Breast epithelium (tissue), 4 donors: ENCODE measurements around the gene PPL. TPM values are rescaled to one million over a fixed set of nuclear protein-coding genes. Genes with fewer than 3 reads are reported as not detected.

Experiments
- DNase-seq, 2 donors: peaks; one replicate each; pipeline ENCODE4 v3.0.0-alpha.2; 2019; ENCODE audit warnings: low spot score in 2 of 2
- H3K27ac ChIP-seq, 2 donors: fragments of 200-600 bp; sonication (generic) in 1 of 2; one replicate each; pipeline ENCODE4 v1.5.1; 2016 to 2019; ENCODE audit warnings: mild to moderate bottlenecking in 1 of 2
- H3K27me3 ChIP-seq, 2 donors: fragments of 200-600 bp; sonication (generic) in 1 of 2; one replicate each; pipeline versions ENCODE4 v1.5.1 to v1.6.0; 2017 to 2019; ENCODE audit warnings: control low read depth in 1 of 2, mild to moderate bottlenecking in 1 of 2
- H3K36me3 ChIP-seq: fragments of 200-600 bp; one replicate; pipeline ENCODE4 v1.5.1; 2019
- H3K4me1 ChIP-seq, 2 donors: fragments of 200-600 bp; sonication (generic); one replicate each; pipeline ENCODE4 v1.5.1; 2016 to 2019; ENCODE audit warnings: control low read depth in 1 of 2
- H3K4me3 ChIP-seq, 3 donors: fragments of 200-600 bp; sonication (generic); 1 replicate in 2 of 3; 2 replicates in 1 of 3; pipeline ENCODE4 v1.5.1; 2016 to 2019; ENCODE audit warnings: mild to moderate bottlenecking in 3 of 3, moderate library complexity in 2 of 3
- H3K9me3 ChIP-seq, 2 donors: fragments of 200-600 bp; sonication (generic) in 1 of 2; one replicate each; pipeline ENCODE4 v1.5.1; 2016 to 2019; ENCODE audit warnings: control low read depth in 1 of 2
- CTCF ChIP-seq, 3 donors: fragments of 450-650 bp; IDR thresholded peaks; one replicate each; pipeline ENCODE4 v1.5.1; 2016 to 2017; ENCODE audit warnings: antibody characterized with exemption in 3 of 3, mild to moderate bottlenecking in 3 of 3, moderate library complexity in 3 of 3
- POLR2A ChIP-seq: fragments of 450-650 bp; IDR thresholded peaks from one replicate; pipeline ENCODE4 v1.6.1; 2016; ENCODE audit warnings: antibody characterized with exemption, mild to moderate bottlenecking, moderate library complexity
- POLR2AphosphoS5 ChIP-seq, 3 donors: sonication (generic); formaldehyde crosslinking; IDR thresholded peaks; one replicate each; pipeline ENCODE4 v1.6.1; 2017; ENCODE audit warnings: antibody characterized with exemption in 3 of 3
- intact Hi-C: fragments of 100-400 bp; cut with DNase I; formaldehyde crosslinking; loops from one replicate; pipeline ENCODE4 v1.15.1; 2023; ENCODE audit warnings: low total_unique reads
- total RNA-seq, 3 donors: library from RNA; depleted of rRNA; stranded (reverse); fragments of >200 nt; gene quantifications; one replicate each; pipeline ENCODE4 v1.1.0, GENCODE V29; 2016

The PPL gene
- total RNA-seq, 3 donors from 2014 or later: 53.1 to 169 (median 97.5) TPM

GRCh38 chr16:4904108-4904941 is 32.6 kb downstream of the PPL start:
- DNase-seq: no peak
- Histone ChIP-seq H3K4me1 (peaks cover 0 to 7% of the 10 kb centered on the region in 2 donors), H3K4me3 (no peak overlapping the region), H3K36me3 (no peaks in the 10 kb centered on the region), H3K9me3 (no peaks in the 10 kb centered on the region), H3K27ac (no peak overlapping the region), H3K27me3 (no peaks in the 10 kb centered on the region)
- intact Hi-C loops: no loop called here
- TF ChIP-seq POLR2A (no peak), POLR2AphosphoS5 (IDR thresholded peaks at IDR 0.05) (no peak), CTCF (IDR thresholded peaks at IDR 0.05) (no peak)

DNA sequence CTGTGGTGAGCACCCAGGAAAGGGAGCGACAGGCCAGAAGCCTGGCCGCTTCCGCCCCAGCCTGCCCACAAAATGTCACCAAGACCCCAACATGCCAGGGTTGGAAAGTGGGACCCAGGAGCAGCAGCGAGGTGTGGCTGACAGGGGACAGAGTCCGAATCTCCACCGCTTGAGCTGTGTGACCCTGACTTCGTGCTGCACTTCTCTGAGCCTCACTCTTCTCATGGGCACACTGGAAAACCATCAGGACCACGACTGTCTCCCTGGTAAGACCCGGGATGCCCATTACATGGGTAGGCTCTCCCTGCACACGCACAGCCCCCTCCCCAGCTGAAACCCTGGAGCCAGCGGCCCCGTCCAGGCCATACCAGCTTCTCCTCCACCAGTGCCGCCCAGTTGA is 34.9 kb downstream of the PPL start:
- Histone ChIP-seq H3K27me3 (no peaks in the 10 kb centered on the region), H3K36me3 (peaks cover 4% of the 10 kb centered on the region), H3K9me3 (peaks cover 0 to 4% of the 10 kb centered on the region in 2 donors), H3K4me3 (no peak overlapping the region), H3K4me1 (peaks cover 0 to 7% of the 10 kb centered on the region in 2 donors), H3K27ac (no peak overlapping the region)
- no peak for DNase-seq
- intact Hi-C loops: no loop called here
- TF ChIP-seq POLR2A (no peak), POLR2AphosphoS5 (IDR thresholded peaks at IDR 0.05) (no peak), CTCF (IDR thresholded peaks at IDR 0.05) (no peak)

- H3K27me3 ChIP-seq: no peaks in the 10 kb centered on the region
- DNase-seq: no peak
- peak overlapping the region; percentile 75 to 76 for H3K27ac ChIP-seq
- peaks cover 4% of the 10 kb centered on the region for H3K36me3 ChIP-seq
- no peak for TF ChIP-seq POLR2AphosphoS5 (IDR thresholded peaks at IDR 0.05)
- no peak for TF ChIP-seq POLR2A
- TF ChIP-seq CTCF (IDR thresholded peaks at IDR 0.05): no peak
- intact Hi-C loops: no loop called here
- peaks cover 0 to 7% of the 10 kb centered on the region in 2 donors for H3K4me1 ChIP-seq
- H3K9me3 ChIP-seq: peaks cover 0 to 4% of the 10 kb centered on the region in 2 donors
- no peak overlapping the region for H3K4me3 ChIP-seq
Measured at GRCh38 chr16:4900750-4901149, 36.2 kb downstream of the PPL start.

DNA sequence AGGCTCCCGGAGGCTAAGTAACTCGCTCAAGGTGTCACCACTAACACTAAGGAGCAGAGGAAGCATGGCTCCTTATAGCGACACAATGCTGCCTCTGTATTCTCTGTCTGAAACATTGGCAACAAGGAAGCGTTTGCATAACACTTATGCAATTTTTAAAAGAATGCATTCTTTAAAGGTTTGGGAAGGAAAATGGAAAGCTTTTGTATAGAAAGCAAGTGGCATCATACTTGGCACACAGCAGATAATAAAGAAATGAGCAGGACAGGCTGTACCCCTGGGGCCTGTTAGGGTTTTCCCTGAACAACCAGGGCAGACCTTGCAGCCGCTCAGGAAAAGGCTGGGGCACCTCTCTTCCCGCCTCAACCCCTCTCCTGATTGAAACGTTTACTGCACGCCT is 36.9 kb downstream of the PPL start:
- Histone ChIP-seq H3K27ac (peak overlapping the region; percentile 38 to 78), H3K9me3 (peaks cover 0 to 4% of the 10 kb centered on the region in 2 donors), H3K27me3 (no peaks in the 10 kb centered on the region), H3K36me3 (peaks cover 4% of the 10 kb centered on the region), H3K4me3 (no peak overlapping the region), H3K4me1 (peaks cover 0 to 7% of the 10 kb centered on the region in 2 donors)
- peak in 1 of 3 donors; percentile 52 for TF ChIP-seq POLR2AphosphoS5 (IDR thresholded peaks at IDR 0.05)
- TF ChIP-seq CTCF (IDR thresholded peaks at IDR 0.05): no peak
- intact Hi-C loops: no loop called here
- peak in 1 of 2 donors; percentile 87 for DNase-seq

GRCh38 chr16:4899474-4899846 is 37.5 kb downstream of the PPL start:
- Histone ChIP-seq H3K27ac (peak overlapping the region; percentile 38 to 78), H3K27me3 (no peaks in the 10 kb centered on the region), H3K4me3 (no peak overlapping the region), H3K36me3 (peaks cover 4% of the 10 kb centered on the region), H3K4me1 (peaks cover 0 to 7% of the 10 kb centered on the region in 2 donors), H3K9me3 (peaks cover 0 to 4% of the 10 kb centered on the region in 2 donors)
- intact Hi-C loops: loop anchor here (2.0 kb wide), 1 partner anchor 53 kb away; the partner anchor contains the start of genes GLYR1 and UBN1
- TF ChIP-seq POLR2A: no peak
- no peak for TF ChIP-seq CTCF (IDR thresholded peaks at IDR 0.05)
- no peak for TF ChIP-seq POLR2AphosphoS5 (IDR thresholded peaks at IDR 0.05)
- DNase-seq: no peak
